Glutamatergic neuron (in vitro differentiated cells): ENCODE results near the gene UBQLN4. TPM values are rescaled to one million over a fixed set of nuclear protein-coding genes. Genes with fewer than 3 reads are reported as not detected.

Experiments used
- DNase-seq: peaks from one replicate; pipeline ENCODE4 v3.0.0; 2022
- H3K27ac Mint-ChIP-seq: one replicate; pipeline ENCODE4 v1.8.0; 2020; ENCODE audit warnings: mild to moderate bottlenecking, mixed read lengths, inconsistent platforms; ENCODE audit not compliant: unreplicated experiment
- H3K27me3 Mint-ChIP-seq: one replicate; pipeline ENCODE4 v1.8.0; 2020; ENCODE audit warnings: mild to moderate bottlenecking, moderate library complexity, mixed read lengths, inconsistent platforms; ENCODE audit not compliant: unreplicated experiment
- H3K36me3 Mint-ChIP-seq: one replicate; pipeline ENCODE4 v1.8.0; 2020; ENCODE audit warnings: mild to moderate bottlenecking, mixed read lengths, inconsistent platforms; ENCODE audit not compliant: unreplicated experiment
- H3K4me1 Mint-ChIP-seq: one replicate; pipeline ENCODE4 v1.8.0; 2020; ENCODE audit warnings: mild to moderate bottlenecking, low read depth, mixed read lengths, inconsistent platforms; ENCODE audit not compliant: unreplicated experiment
- H3K4me3 Mint-ChIP-seq: one replicate; pipeline ENCODE4 v1.8.0; 2020; ENCODE audit warnings: mild to moderate bottlenecking, mixed read lengths, inconsistent platforms; ENCODE audit not compliant: unreplicated experiment
- H3K9me3 Mint-ChIP-seq: one replicate; pipeline ENCODE4 v1.8.0; 2020; ENCODE audit warnings: mild to moderate bottlenecking, moderate library complexity, mixed read lengths, inconsistent platforms; ENCODE audit not compliant: unreplicated experiment
- total RNA-seq: library from RNA; stranded (reverse); fragmentation: NEBNext Ultra II Directional; extraction: Animal tissue kit (Norgen Biotek cat#: 25700); gene quantifications from one replicate; pipeline ENCODE4 v1.2.1, GENCODE V29; 2021; ENCODE audit not compliant: unreplicated experiment
- TF ChIP-seq, protein P1 (sequence below): fragments of 200-600 bp; sonication (generic); IDR thresholded peaks from one replicate; pipeline ENCODE4 v1.5.0; 2021; ENCODE audit not compliant: partially characterized antibody, unreplicated experiment

The UBQLN4 gene
- total RNA-seq, 1 donor from 2014 or later, result 52.4 TPM

DNA sequence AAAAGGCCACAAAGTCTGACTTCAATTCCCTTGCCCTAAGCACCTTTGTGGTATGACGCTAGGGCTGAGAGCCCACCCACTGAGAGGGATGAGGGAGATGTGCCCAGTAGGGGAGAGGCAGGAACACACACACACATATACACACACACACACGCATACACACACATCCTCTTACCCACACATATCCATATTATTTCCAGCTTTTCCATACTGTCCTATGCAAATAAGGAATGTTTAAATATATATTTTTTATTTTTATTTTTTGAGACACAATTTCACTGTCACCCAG is 10.3 kb upstream of the UBQLN4 start:
- Mint-ChIP-seq H3K27me3 (peaks cover 6% of the 10 kb centered on the region), H3K27ac (no peak overlapping the region), H3K4me1 (peaks cover 4% of the 10 kb centered on the region), H3K36me3 (no peaks in the 10 kb centered on the region), H3K4me3 (no peak overlapping the region), H3K9me3 (peaks cover 6% of the 10 kb centered on the region)
- TF ChIP-seq, protein P1, sequence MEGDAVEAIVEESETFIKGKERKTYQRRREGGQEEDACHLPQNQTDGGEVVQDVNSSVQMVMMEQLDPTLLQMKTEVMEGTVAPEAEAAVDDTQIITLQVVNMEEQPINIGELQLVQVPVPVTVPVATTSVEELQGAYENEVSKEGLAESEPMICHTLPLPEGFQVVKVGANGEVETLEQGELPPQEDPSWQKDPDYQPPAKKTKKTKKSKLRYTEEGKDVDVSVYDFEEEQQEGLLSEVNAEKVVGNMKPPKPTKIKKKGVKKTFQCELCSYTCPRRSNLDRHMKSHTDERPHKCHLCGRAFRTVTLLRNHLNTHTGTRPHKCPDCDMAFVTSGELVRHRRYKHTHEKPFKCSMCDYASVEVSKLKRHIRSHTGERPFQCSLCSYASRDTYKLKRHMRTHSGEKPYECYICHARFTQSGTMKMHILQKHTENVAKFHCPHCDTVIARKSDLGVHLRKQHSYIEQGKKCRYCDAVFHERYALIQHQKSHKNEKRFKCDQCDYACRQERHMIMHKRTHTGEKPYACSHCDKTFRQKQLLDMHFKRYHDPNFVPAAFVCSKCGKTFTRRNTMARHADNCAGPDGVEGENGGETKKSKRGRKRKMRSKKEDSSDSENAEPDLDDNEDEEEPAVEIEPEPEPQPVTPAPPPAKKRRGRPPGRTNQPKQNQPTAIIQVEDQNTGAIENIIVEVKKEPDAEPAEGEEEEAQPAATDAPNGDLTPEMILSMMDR, result no peak
- no peak for DNase-seq

DNA sequence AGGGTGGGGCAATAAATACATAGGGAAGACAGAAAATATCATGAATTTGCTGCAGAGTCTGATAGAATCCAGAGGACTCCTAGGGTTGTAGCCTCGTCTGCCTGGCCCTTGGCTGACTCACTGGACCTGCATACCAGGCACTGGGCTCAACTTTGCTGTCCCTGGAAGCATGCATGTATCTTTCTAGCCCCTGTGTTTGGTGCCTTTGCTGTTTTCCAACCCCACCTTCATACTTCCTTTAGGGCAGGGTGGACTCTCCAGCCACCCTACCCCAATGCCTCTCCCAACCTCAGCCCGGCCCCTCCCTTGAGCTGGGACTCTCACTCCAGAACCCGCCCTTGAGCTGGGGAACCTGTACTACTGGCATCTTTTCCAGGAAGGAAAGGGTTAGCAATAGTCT is 8.6 kb upstream of the UBQLN4 start:
- TF ChIP-seq, protein P1, result no peak
- DNase-seq, result no peak
- no peak overlapping the region for H3K27ac Mint-ChIP-seq
- H3K4me1 Mint-ChIP-seq, result peaks cover 4% of the 10 kb centered on the region
- H3K9me3 Mint-ChIP-seq, result peaks cover 3% of the 10 kb centered on the region
- H3K4me3 Mint-ChIP-seq, result no peak overlapping the region
- no peaks in the 10 kb centered on the region for H3K36me3 Mint-ChIP-seq
- peaks cover 6% of the 10 kb centered on the region for H3K27me3 Mint-ChIP-seq

DNA sequence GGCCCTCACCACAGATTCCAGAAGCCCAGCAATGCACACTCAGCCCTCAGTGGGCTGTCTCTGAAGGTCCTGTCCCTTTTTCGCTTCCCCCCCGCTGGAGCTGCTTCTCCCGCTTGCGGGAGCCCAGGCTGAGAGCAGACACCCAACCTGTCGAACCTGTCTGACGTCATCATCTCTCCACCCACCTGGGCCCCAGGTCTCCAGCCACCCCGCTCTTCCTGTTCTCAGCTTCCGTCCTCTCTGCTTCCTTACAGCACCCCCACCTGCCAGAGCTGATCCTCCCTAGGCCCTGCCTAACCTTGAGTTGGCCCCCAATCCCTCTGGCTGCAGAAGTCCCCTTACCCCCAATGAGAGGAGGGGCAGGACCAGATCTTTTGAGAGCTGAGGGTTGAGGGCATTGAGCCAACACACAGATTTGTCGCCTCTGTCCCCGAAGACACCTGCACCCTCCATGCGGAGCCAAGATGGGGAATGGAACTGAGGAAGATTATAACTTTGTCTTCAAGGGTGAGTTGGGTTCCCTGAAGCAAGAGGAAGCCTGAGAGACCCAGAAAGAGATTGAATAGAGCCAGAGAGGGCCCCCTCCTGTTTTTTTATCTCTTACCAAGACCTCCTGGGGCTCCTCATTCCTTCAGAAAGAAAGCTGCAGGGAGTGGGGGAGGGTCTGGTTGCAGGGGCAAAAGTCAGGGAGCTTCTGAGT is 7.5 kb upstream of the UBQLN4 start, which contains the start of gene RAB25:
Gene RAB25 (plus strand): TSS at position 224 of the 700 bp plus-strand sequence. CDS start 241 bp downstream, at position 465.
- Mint-ChIP-seq H3K4me1 (peaks cover 3% of the 10 kb centered on the region), H3K9me3 (peaks cover 2% of the 10 kb centered on the region), H3K36me3 (no peaks in the 10 kb centered on the region), H3K27me3 (peaks cover 8% of the 10 kb centered on the region), H3K4me3 (no peak within 1 kb of the TSS), H3K27ac (no peak within 1 kb of the TSS)
- no peak for DNase-seq
- TF ChIP-seq, protein P1, result no peak

DNA sequence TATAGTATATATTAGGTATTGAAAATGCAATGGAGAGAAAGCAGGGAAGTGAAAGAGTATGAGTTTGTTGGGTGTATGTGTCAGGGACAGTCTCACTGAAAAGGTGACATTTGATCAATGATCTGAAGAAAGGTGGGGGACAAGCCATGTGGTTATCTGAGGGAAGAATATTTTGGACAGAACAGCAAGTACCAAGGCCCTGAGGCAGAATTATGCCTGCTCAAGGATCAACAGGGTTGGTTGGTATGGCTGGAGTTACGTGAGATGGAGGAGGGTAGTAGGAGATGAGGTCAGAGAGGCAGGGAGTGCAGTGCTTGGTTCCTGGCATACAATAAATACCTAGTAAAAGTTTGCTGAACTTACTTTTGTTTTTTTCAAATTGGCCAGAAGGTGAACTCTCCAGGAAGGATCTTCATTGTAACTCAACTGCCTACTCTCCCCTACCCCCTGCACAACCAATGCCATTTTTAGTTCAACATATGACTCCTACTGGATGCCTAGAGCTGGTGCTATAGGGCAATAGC is 2.8 kb upstream of the UBQLN4 start:
- TF ChIP-seq, protein P1, result no peak

DNA sequence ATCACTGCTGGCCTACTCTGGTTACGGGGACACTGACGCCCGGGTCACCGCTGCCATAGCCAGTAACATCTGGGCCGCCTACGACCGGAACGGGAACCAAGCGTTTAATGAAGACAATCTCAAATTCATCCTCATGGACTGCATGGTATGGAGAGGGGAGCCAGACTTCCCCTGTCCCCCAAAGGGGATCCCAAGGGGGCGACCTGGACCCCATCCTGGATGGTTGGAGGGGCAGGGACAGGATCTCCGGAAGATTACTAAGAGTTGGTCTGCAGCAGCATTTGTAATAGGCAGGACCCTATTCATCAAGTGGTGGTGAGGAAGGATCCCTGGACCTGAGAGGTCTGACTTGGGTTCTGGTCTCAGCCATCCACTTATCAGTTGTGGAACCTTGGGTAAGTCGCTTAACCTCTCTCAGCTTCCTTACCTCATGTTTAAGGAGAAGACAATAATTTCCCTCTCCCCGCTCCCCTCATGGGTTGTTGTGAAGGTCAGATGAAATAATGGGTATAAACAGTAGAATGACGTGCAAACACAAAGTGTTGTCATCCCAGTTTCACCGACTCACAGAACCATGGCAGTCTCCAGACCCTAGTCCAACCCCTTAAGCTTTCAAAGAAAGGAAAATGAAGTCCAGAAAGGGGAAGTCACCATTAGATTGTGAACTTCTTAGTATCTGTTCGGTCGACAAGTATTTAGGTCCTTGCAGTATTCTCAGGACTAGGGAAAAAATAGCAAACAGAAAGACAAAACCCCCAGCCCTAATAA is 1.9 kb upstream of the UBQLN4 start:
- TF ChIP-seq, protein P1, result no peak
- H3K9me3 Mint-ChIP-seq, result peaks cover 9% of the 10 kb centered on the region
- peak overlapping the region; percentile 55 for H3K27ac Mint-ChIP-seq
- peak overlapping the region; percentile 95 for H3K4me3 Mint-ChIP-seq
- peaks cover 4% of the 10 kb centered on the region for H3K4me1 Mint-ChIP-seq
- no peaks in the 10 kb centered on the region for H3K36me3 Mint-ChIP-seq
- peaks cover 13% of the 10 kb centered on the region for H3K27me3 Mint-ChIP-seq
- DNase-seq, result no peak

More for the DNA sequence above, 2.8 kb upstream of the UBQLN4 start:
- peak overlapping the region; percentile 26 for H3K4me3 Mint-ChIP-seq
- H3K9me3 Mint-ChIP-seq, result peaks cover 9% of the 10 kb centered on the region
- H3K36me3 Mint-ChIP-seq, result no peaks in the 10 kb centered on the region
- no peak for DNase-seq
- peaks cover 18% of the 10 kb centered on the region for H3K27me3 Mint-ChIP-seq
- peaks cover 4% of the 10 kb centered on the region for H3K4me1 Mint-ChIP-seq
- no peak overlapping the region for H3K27ac Mint-ChIP-seq
